Measurements from ENCODE around the gene OR6B2.

Gene OR6B2

DNA sequence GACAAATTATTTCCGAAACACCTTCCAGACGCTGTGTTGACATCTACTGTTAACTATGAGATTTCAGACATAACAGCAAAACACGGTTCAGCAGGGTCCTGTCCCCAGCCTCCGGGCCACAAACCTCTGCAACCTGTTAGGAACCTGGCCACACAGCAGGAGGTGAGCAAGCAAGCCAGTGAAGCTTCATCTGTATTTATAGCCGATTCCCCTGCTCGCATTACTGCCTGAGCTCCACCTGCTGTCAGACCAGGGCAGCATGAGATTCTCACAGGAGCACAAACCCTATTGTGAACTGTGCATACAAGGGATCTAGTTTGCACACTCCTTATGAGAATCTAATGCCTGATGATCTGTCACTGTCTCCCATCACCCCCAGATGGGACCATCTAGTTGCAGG, 36.1 kb downstream of the OR6B2 start:
- TF ChIP-seq EGR1 (IDR thresholded peaks at IDR 0.05) = no peak

DNA sequence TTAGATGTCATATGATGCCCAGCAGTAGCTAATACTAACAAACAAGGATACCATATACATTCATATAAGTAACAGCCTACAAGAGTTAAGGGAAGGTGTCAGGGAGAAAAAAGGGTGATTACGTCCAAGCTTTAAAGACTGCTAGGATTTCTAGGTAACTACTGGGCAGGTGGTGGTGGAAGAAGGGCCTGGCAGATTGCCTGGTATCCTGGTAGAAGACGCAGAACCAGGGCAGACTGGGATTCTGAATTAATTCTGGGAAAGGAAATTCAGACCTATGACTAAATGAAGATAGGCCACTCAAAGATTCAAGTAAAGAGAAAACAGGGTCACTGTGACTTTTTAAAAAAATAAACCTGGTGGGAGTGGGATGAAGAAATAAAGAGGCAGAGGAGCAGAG, 36.9 kb downstream of the OR6B2 start:
- TF ChIP-seq NFIC (IDR thresholded peaks at IDR 0.05) (no peak), YY1 (IDR thresholded peaks at IDR 0.05; ENCODE audit: low read depth) (no peak), RAD21 (IDR thresholded peaks at IDR 0.05; ENCODE audit: low read depth) (no peak), TCF12 (IDR thresholded peaks at IDR 0.05; ENCODE audit: low read depth) (no peak), EP300 (IDR thresholded peaks at IDR 0.05; ENCODE audit: borderline replicate concordance) (no peak), CEBPB (IDR thresholded peaks at IDR 0.05) (no peak), REST (IDR thresholded peaks at IDR 0.05; ENCODE audit: low read depth) (no peak), CREB1 (IDR thresholded peaks at IDR 0.05; ENCODE audit: low read depth) (no peak), ZBTB7A (IDR thresholded peaks at IDR 0.05; ENCODE audit: low read depth) (no peak), TAF1 (IDR thresholded peaks at IDR 0.05; ENCODE audit: low read depth) (no peak), FOXM1 (IDR thresholded peaks at IDR 0.05; ENCODE audit: borderline replicate concordance, low read depth) (no peak), EGR1 (IDR thresholded peaks at IDR 0.05) (no peak), TEAD4 (IDR thresholded peaks at IDR 0.05) (no peak)
- TF ChIP-seq, protein P1, sequence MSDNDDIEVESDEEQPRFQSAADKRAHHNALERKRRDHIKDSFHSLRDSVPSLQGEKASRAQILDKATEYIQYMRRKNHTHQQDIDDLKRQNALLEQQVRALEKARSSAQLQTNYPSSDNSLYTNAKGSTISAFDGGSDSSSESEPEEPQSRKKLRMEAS (IDR thresholded peaks at IDR 0.05) = no peak
- TF ChIP-seq, protein P2, sequence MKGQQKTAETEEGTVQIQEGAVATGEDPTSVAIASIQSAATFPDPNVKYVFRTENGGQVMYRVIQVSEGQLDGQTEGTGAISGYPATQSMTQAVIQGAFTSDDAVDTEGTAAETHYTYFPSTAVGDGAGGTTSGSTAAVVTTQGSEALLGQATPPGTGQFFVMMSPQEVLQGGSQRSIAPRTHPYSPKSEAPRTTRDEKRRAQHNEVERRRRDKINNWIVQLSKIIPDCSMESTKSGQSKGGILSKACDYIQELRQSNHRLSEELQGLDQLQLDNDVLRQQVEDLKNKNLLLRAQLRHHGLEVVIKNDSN (IDR thresholded peaks at IDR 0.05) = no peak

DNA sequence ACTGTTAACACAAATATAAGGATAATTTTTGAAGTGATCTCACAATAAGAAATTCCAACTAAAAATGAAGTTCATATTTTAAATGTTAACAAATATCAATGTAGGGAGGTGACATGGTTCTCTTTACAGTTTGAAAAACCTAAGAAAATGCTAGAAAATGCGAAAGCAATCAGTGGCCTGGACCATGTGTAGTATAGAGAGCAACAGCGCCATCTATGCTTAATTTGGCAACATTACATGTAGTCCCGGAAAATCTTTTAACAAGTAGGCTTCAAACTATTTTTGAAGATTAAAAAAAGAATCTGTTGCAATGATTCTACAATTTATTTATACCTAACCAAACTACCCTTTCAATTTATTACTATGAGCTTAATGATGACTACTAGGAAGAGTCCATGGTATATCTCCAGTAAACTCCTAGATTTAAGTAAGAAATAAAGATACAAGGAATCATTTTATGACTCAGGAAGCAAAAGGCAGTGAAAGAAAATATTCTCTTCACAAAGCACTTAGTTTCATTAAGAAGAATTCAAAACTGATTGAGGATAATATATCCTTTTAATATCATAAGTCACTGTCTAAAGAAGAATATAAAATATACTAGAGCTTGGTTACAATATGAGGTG, 38.4 kb downstream of the OR6B2 start:
- TF ChIP-seq, protein P2 (IDR thresholded peaks at IDR 0.05) = no peak
- TF ChIP-seq TCF12 (IDR thresholded peaks at IDR 0.05; ENCODE audit: low read depth) (no peak), RAD21 (IDR thresholded peaks at IDR 0.05; ENCODE audit: low read depth) (peak; percentile 61)

GRCh38 chr2:239990966-239991365, 39.3 kb downstream of the OR6B2 start:
- TF ChIP-seq, protein P2 (IDR thresholded peaks at IDR 0.05) = no peak
- TF ChIP-seq EP300 (IDR thresholded peaks at IDR 0.05; ENCODE audit: borderline replicate concordance) (no peak), RAD21 (IDR thresholded peaks at IDR 0.05; ENCODE audit: low read depth) (no peak), TCF12 (IDR thresholded peaks at IDR 0.05; ENCODE audit: low read depth) (no peak), CREB1 (IDR thresholded peaks at IDR 0.05; ENCODE audit: low read depth) (no peak), NFIC (IDR thresholded peaks at IDR 0.05) (no peak), ZBTB7A (IDR thresholded peaks at IDR 0.05; ENCODE audit: low read depth) (no peak), CEBPB (IDR thresholded peaks at IDR 0.05) (no peak), REST (IDR thresholded peaks at IDR 0.05; ENCODE audit: low read depth) (no peak), TAF1 (IDR thresholded peaks at IDR 0.05; ENCODE audit: low read depth) (no peak), TEAD4 (IDR thresholded peaks at IDR 0.05) (no peak), FOXM1 (IDR thresholded peaks at IDR 0.05; ENCODE audit: borderline replicate concordance, low read depth) (no peak), YY1 (IDR thresholded peaks at IDR 0.05; ENCODE audit: low read depth) (no peak), EGR1 (IDR thresholded peaks at IDR 0.05) (no peak)
- TF ChIP-seq, protein P1 (IDR thresholded peaks at IDR 0.05) = no peak

DNA sequence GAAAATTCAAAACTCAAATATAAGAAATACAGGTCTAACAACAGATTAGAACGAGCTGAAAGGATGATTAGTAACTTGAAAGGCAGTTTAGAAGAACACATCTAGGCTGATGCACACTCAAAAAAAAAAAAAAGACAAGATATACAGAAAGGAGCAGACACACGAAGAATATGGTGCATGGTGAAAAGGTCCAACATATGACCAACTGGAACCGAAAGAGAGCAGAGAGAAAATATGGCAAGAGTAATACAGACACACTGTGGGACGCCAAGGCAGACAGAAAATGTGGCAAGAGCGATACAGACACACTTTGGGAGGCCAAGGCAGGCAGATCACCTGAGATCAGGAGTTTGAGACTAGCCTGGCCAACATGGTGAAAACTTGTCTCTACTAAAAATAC, 44.9 kb downstream of the OR6B2 start:
- TF ChIP-seq, protein P1 (IDR thresholded peaks at IDR 0.05) = no peak
- TF ChIP-seq, protein P2 (IDR thresholded peaks at IDR 0.05) = no peak
- TF ChIP-seq TEAD4 (IDR thresholded peaks at IDR 0.05) (no peak), TCF12 (IDR thresholded peaks at IDR 0.05; ENCODE audit: low read depth) (no peak), EGR1 (IDR thresholded peaks at IDR 0.05) (no peak), FOXM1 (IDR thresholded peaks at IDR 0.05; ENCODE audit: borderline replicate concordance, low read depth) (no peak), ZBTB7A (IDR thresholded peaks at IDR 0.05; ENCODE audit: low read depth) (no peak), YY1 (IDR thresholded peaks at IDR 0.05; ENCODE audit: low read depth) (no peak), TAF1 (IDR thresholded peaks at IDR 0.05; ENCODE audit: low read depth) (no peak), RAD21 (IDR thresholded peaks at IDR 0.05; ENCODE audit: low read depth) (no peak), REST (IDR thresholded peaks at IDR 0.05; ENCODE audit: low read depth) (no peak), NFIC (IDR thresholded peaks at IDR 0.05) (no peak), CEBPB (IDR thresholded peaks at IDR 0.05) (no peak), EP300 (IDR thresholded peaks at IDR 0.05; ENCODE audit: borderline replicate concordance) (no peak), CREB1 (IDR thresholded peaks at IDR 0.05; ENCODE audit: low read depth) (no peak)
